GM23338 (cell line): ENCODE results near the gene PSEN2. TPM values are rescaled to one million over a fixed set of nuclear protein-coding genes. Genes with fewer than 3 reads are reported as not detected.

Experiments
- ATAC-seq: fragments of 200-7000 bp; cut with Tn5 transposase; 3 replicates; pipeline ENCODE4 v1.9.1; 2020
- DNase-seq: peaks from one replicate; pipeline ENCODE4 v3.0.0-alpha.2; 2015; ENCODE audit warnings: low spot score
- H2AFZ ChIP-seq: fragments of 200-600 bp; sonication (generic); 2 replicates; pipeline ENCODE4 v1.8.0; 2016; ENCODE audit warnings: antibody characterized with exemption, mild to moderate bottlenecking, moderate library complexity
- H3F3A ChIP-seq: fragments of 200-600 bp; sonication (generic); replicated peaks from 2 replicates; pipeline ENCODE4 v1.8.0; 2017; ENCODE audit warnings: antibody characterized with exemption, mixed run types, low read depth
- H3K27ac ChIP-seq: fragments of 200-600 bp; sonication (generic); 2 replicates; pipeline ENCODE4 v1.6.1; 2016; ENCODE audit warnings: low read depth
- H3K27me3 ChIP-seq: fragments of 200-600 bp; sonication (generic); 2 replicates; pipeline ENCODE4 v1.8.0; 2016; ENCODE audit warnings: mild to moderate bottlenecking, mixed run types, moderate library complexity; ENCODE audit not compliant: insufficient read depth
- H3K36me3 ChIP-seq: fragments of 200-600 bp; sonication (generic); 2 replicates; pipeline ENCODE4 v1.8.0; 2016; ENCODE audit warnings: mild to moderate bottlenecking; ENCODE audit not compliant: insufficient read depth
- H3K4me1 ChIP-seq: fragments of 200-600 bp; sonication (generic); 2 replicates; pipeline ENCODE4 v1.8.0; 2016; ENCODE audit warnings: mild to moderate bottlenecking, moderate library complexity; ENCODE audit not compliant: insufficient read depth
- H3K4me2 ChIP-seq: fragments of 200-600 bp; sonication (generic); 2 replicates; pipeline ENCODE4 v1.7.1; 2017; ENCODE audit warnings: mixed run types
- H3K4me3 ChIP-seq: fragments of 200-600 bp; sonication (generic); 2 replicates; pipeline ENCODE4 v1.6.1; 2016; ENCODE audit warnings: mixed run types
- H3K79me2 ChIP-seq: fragments of 200-600 bp; sonication (generic); replicated peaks from 2 replicates; pipeline ENCODE4 v1.8.0; 2017; ENCODE audit warnings: mild to moderate bottlenecking; ENCODE audit not compliant: insufficient read depth
- H3K9me2 ChIP-seq: fragments of 200-600 bp; sonication (generic); 2 replicates; pipeline ENCODE4 v1.8.0; 2017; ENCODE audit not compliant: insufficient read depth
- H4K20me1 ChIP-seq: fragments of 200-600 bp; sonication (generic); replicated peaks from 2 replicates; pipeline ENCODE4 v1.8.0; 2017; ENCODE audit warnings: mild to moderate bottlenecking; ENCODE audit not compliant: insufficient read depth
- H3K27ac Mint-ChIP-seq: 2 replicates; pipeline ENCODE4 v1.8.0; 2020; ENCODE audit warnings: inconsistent platforms, mild to moderate bottlenecking, moderate library complexity, mixed read lengths
- H3K27me3 Mint-ChIP-seq: 3 replicates; pipeline ENCODE4 v1.8.0; 2022; ENCODE audit warnings: low read depth, mild to moderate bottlenecking, moderate library complexity, mixed read lengths, inconsistent platforms; ENCODE audit not compliant: insufficient read depth, poor library complexity
- H3K36me3 Mint-ChIP-seq: 3 replicates; pipeline ENCODE4 v1.8.0; 2021; ENCODE audit warnings: low read depth, mild to moderate bottlenecking, inconsistent platforms, moderate library complexity, mixed read lengths
- H3K4me1 Mint-ChIP-seq: 3 replicates; pipeline ENCODE4 v1.8.0; 2020; ENCODE audit warnings: mild to moderate bottlenecking, inconsistent platforms, mixed read lengths
- H3K4me3 Mint-ChIP-seq: 3 replicates; pipeline ENCODE4 v1.8.0; 2021; ENCODE audit warnings: moderate library complexity, mild to moderate bottlenecking, inconsistent platforms, mixed read lengths
- H3K9me3 Mint-ChIP-seq: 3 replicates; pipeline ENCODE4 v1.8.0; 2020; ENCODE audit warnings: moderate library complexity, mild to moderate bottlenecking, inconsistent platforms, mixed read lengths
- CREB1 ChIP-seq: fragments of 250-450 bp; sonication (Bioruptor Pico); IDR thresholded peaks from 2 replicates; pipeline ENCODE4 v1.5.0; 2020; ENCODE audit warnings: low read depth, mild to moderate bottlenecking, moderate library complexity
- EZH2 ChIP-seq: fragments of 200-600 bp; sonication (generic); IDR thresholded peaks from one replicate; pipeline ENCODE4 v1.8.0; 2017; ENCODE audit warnings: antibody characterized with exemption, mild to moderate bottlenecking, low read depth; ENCODE audit not compliant: unreplicated experiment
- EZH2phosphoT487 ChIP-seq: fragments of 200-600 bp; sonication (generic); IDR thresholded peaks from one replicate; pipeline ENCODE4 v1.8.1; 2018; ENCODE audit warnings: antibody characterized with exemption; ENCODE audit not compliant: unreplicated experiment
- JUNB ChIP-seq: IDR thresholded peaks from one replicate; pipeline ENCODE4 v1.6.1; 2016; ENCODE audit warnings: antibody characterized with exemption; ENCODE audit not compliant: unreplicated experiment
- NANOG ChIP-seq: IDR thresholded peaks from 2 replicates; pipeline ENCODE4 v1.6.1; 2016; ENCODE audit warnings: antibody characterized with exemption, borderline replicate concordance
- POLR2AphosphoS5 ChIP-seq: IDR thresholded peaks from 2 replicates; pipeline ENCODE4 v1.6.1; 2016; ENCODE audit warnings: antibody characterized with exemption, low read depth
- REST ChIP-seq: IDR thresholded peaks from one replicate; pipeline ENCODE4 v1.6.1; 2018; ENCODE audit warnings: antibody characterized with exemption; ENCODE audit not compliant: unreplicated experiment
- STAT1 ChIP-seq: IDR thresholded peaks from one replicate; pipeline ENCODE4 v1.6.1; 2016; ENCODE audit warnings: antibody characterized with exemption; ENCODE audit not compliant: unreplicated experiment
- ZNF114 ChIP-seq: fragments of 250-450 bp; sonication (Bioruptor Pico); IDR thresholded peaks from 2 replicates; pipeline ENCODE4 v1.5.0; 2020; ENCODE audit warnings: mild to moderate bottlenecking, moderate library complexity
- polyA plus RNA-seq: library from polyadenylated mRNA; unstranded; fragments of >200 nt; fragmentation: Nextera tagmentation; extraction: Ambion mirVana; gene quantifications from 2 replicates; pipeline ENCODE4 v1.2.1, GENCODE V29; 2016
- total RNA-seq: library from RNA; depleted of rRNA; stranded (reverse); fragments of >200 nt; shearing (Covaris generic); gene quantifications from 2 replicates; pipeline ENCODE4 v1.2.3, GENCODE V29; 2014
- TF ChIP-seq, protein P1 (sequence below): fragments of 250-450 bp; sonication (Bioruptor Pico); IDR thresholded peaks from 2 replicates; pipeline ENCODE4 v1.5.0; 2020; ENCODE audit warnings: mild to moderate bottlenecking, moderate library complexity
- TF ChIP-seq, protein P2 (sequence below), 2 experiments: fragments of 200-600 bp in 1 of 2; sonication (generic) in 1 of 2; conservative IDR thresholded peaks; 2 replicates each; pipeline versions ENCODE4 v1.5.1 to v1.6.1; 2016 to 2017; ENCODE audit warnings: antibody characterized with exemption in 2 of 2, low read depth in 2 of 2, mild to moderate bottlenecking in 2 of 2, moderate library complexity in 1 of 2

The PSEN2 gene
- total and polyA plus RNA-seq, 2 experiments from 2014 or later: 10.0 to 22.1 TPM

- Mint-ChIP-seq H3K27me3 (peaks cover 8% of the 10 kb centered on the region), H3K27ac (no peak overlapping the region)
- no peaks in the 10 kb centered on the region for H3K79me2 ChIP-seq
Measured at GRCh38 chr1:226888816-226889215, 18.4 kb downstream of the PSEN2 start.

More at GRCh38 chr1:226888816-226889215, 18.4 kb downstream of the PSEN2 start:
- ATAC-seq (no peak), DNase-seq (no peak)
- no peaks in the 10 kb centered on the region for H3K4me1 ChIP-seq
- no peak overlapping the region for H3K4me3 ChIP-seq
- no peak overlapping the region for H3K4me3 Mint-ChIP-seq
- no peaks in the 10 kb centered on the region for H3F3A ChIP-seq
- TF ChIP-seq, protein P1, sequence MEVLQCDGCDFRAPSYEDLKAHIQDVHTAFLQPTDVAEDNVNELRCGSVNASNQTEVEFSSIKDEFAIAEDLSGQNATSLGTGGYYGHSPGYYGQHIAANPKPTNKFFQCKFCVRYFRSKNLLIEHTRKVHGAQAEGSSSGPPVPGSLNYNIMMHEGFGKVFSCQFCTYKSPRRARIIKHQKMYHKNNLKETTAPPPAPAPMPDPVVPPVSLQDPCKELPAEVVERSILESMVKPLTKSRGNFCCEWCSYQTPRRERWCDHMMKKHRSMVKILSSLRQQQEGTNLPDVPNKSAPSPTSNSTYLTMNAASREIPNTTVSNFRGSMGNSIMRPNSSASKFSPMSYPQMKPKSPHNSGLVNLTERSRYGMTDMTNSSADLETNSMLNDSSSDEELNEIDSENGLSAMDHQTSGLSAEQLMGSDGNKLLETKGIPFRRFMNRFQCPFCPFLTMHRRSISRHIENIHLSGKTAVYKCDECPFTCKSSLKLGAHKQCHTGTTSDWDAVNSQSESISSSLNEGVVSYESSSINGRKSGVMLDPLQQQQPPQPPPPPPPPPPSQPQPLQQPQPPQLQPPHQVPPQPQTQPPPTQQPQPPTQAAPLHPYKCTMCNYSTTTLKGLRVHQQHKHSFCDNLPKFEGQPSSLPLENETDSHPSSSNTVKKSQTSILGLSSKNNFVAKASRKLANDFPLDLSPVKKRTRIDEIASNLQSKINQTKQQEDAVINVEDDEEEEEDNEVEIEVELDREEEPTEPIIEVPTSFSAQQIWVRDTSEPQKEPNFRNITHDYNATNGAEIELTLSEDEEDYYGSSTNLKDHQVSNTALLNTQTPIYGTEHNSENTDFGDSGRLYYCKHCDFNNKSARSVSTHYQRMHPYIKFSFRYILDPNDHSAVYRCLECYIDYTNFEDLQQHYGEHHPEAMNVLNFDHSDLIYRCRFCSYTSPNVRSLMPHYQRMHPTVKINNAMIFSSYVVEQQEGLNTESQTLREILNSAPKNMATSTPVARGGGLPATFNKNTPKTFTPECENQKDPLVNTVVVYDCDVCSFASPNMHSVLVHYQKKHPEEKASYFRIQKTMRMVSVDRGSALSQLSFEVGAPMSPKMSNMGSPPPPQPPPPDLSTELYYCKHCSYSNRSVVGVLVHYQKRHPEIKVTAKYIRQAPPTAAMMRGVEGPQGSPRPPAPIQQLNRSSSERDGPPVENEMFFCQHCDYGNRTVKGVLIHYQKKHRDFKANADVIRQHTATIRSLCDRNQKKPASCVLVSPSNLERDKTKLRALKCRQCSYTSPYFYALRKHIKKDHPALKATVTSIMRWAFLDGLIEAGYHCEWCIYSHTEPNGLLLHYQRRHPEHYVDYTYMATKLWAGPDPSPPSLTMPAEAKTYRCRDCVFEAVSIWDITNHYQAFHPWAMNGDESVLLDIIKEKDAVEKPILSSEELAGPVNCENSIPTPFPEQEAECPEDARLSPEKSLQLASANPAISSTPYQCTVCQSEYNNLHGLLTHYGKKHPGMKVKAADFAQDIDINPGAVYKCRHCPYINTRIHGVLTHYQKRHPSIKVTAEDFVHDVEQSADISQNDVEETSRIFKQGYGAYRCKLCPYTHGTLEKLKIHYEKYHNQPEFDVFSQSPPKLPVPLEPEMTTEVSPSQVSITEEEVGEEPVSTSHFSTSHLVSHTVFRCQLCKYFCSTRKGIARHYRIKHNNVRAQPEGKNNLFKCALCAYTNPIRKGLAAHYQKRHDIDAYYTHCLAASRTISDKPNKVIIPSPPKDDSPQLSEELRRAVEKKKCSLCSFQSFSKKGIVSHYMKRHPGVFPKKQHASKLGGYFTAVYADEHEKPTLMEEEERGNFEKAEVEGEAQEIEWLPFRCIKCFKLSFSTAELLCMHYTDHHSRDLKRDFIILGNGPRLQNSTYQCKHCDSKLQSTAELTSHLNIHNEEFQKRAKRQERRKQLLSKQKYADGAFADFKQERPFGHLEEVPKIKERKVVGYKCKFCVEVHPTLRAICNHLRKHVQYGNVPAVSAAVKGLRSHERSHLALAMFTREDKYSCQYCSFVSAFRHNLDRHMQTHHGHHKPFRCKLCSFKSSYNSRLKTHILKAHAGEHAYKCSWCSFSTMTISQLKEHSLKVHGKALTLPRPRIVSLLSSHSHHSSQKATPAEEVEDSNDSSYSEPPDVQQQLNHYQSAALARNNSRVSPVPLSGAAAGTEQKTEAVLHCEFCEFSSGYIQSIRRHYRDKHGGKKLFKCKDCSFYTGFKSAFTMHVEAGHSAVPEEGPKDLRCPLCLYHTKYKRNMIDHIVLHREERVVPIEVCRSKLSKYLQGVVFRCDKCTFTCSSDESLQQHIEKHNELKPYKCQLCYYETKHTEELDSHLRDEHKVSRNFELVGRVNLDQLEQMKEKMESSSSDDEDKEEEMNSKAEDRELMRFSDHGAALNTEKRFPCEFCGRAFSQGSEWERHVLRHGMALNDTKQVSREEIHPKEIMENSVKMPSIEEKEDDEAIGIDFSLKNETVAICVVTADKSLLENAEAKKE (CRISPR knock-in tag): no peak
- no peak for TF ChIP-seq POLR2AphosphoS5
- TF ChIP-seq REST: no peak
- TF ChIP-seq ZNF114 (CRISPR knock-in tag): no peak
- no peak for TF ChIP-seq EZH2
- TF ChIP-seq CREB1 (CRISPR knock-in tag): no peak
- no peak for TF ChIP-seq STAT1
- no peak for TF ChIP-seq JUNB
- TF ChIP-seq, protein P2, sequence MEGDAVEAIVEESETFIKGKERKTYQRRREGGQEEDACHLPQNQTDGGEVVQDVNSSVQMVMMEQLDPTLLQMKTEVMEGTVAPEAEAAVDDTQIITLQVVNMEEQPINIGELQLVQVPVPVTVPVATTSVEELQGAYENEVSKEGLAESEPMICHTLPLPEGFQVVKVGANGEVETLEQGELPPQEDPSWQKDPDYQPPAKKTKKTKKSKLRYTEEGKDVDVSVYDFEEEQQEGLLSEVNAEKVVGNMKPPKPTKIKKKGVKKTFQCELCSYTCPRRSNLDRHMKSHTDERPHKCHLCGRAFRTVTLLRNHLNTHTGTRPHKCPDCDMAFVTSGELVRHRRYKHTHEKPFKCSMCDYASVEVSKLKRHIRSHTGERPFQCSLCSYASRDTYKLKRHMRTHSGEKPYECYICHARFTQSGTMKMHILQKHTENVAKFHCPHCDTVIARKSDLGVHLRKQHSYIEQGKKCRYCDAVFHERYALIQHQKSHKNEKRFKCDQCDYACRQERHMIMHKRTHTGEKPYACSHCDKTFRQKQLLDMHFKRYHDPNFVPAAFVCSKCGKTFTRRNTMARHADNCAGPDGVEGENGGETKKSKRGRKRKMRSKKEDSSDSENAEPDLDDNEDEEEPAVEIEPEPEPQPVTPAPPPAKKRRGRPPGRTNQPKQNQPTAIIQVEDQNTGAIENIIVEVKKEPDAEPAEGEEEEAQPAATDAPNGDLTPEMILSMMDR (conservative IDR thresholded peaks at IDR 0.05; ENCODE audit: low read depth in 2 of 2): no peak
- TF ChIP-seq NANOG: no peak
- TF ChIP-seq EZH2phosphoT487: no peak
- H3K4me2 ChIP-seq: no peak overlapping the region
- no peaks in the 10 kb centered on the region for H3K27me3 ChIP-seq
- H3K9me2 ChIP-seq: no peaks in the 10 kb centered on the region
- H4K20me1 ChIP-seq: no peaks in the 10 kb centered on the region; the same call in 1 of the 2 replicates
- H3K27ac ChIP-seq: no peak overlapping the region
- peaks cover 41% of the 10 kb centered on the region for H3K36me3 Mint-ChIP-seq
- no peaks in the 10 kb centered on the region for H3K36me3 ChIP-seq
- H3K9me3 Mint-ChIP-seq: no peaks in the 10 kb centered on the region; the same call in 2 of the 3 replicates
- H2AFZ ChIP-seq: no peak overlapping the region
- H3K4me1 Mint-ChIP-seq: no peaks in the 10 kb centered on the region; the same call in 1 of the 3 replicates
